Cerebellar cortex (tissue), 1 donor: ENCODE data around the gene PTGIS.
"Not testable (repeated sequence)": the region's sequence is repeated elsewhere in the genome, so short reads cannot be mapped to it uniquely, and the experiment has no call there.

ENCODE experiments used
- DNase-seq: peaks from one replicate; pipeline ENCODE4 v3.0.0-alpha.2; 2015; ENCODE audit warnings: low spot score

PTGIS gene

DNA sequence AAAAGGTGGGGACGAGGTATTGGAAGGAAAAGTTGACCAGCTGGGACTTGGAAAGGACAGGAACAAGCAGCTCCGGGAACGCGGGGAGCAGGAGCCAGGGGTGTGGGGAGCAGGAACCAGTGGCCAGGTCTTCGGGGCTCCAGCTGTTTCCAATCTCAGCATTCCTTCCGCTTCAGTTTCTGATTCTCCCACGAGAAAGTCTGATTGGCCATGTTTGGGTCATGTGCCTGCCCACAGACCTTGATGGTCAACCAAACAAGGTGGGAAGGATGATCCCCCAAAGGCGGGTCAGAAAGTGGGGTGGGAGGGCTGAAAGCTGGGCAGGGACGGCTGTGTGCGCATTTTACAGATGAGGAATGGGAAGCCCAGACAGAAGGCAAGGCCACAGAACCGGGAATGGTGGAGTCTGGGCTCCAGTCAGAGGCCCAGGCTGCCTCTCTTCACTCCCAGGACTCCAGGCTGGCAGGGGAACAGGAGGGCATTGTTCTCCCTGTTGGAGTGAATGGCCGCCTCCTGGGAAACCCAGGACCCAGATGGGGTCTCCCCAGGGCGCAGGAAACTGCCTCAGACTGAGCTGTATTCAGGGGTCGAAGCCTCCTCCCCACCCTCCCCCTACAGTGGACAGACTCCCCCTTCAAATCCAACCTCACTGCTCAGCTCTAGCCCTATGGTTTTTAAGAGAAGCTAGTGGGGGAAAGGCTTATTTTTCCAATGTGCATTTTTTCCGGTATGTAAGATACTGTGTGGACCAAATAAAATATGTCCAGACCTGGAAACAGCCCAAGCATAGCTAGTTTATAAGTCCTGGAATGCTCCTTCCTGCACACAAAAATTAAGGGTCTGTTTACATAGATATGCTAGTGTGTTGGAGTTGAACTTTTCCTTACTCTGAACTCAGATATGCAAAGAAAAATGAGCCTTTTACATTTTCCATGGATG is 12.2 kb upstream of the PTGIS start:
- no peak for DNase-seq

DNA sequence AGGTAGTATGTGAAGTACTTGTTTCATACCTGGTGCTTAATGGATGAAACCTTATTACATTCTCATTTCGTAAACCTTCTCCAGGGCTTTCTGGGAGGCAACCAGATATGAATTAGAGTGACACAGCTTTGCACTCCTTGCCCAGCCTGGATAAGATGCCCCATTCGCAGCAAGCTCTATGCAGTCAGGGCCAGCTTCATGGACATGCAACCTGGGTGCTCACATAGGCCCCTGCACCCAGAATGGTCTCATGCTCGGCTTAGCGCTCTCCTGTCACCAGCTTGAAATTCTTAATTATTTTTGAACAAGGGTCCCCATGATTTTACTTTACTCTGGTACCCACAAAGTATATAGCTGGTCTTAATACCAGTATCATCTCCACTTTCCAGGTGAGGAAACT is 11.3 kb upstream of the PTGIS start:
- no peak for DNase-seq

DNA sequence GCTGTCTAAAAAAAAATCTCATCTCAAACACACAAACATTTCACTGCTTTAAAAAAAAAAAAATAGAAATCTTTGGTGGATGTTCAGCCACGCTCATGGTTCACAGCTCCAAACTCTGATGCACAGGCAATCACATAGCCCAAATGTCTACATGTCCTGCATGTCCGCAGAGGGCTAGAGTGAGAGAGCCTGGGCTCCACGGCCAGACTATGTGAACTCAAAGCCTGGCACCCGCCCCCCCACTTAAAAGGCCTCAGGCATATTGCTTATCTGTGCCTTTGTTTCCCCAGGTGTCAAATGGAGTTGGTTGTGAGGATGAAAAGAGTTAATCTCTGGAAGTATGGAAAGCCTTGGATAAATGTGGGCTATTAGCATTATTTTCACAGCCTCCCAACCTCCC is 10.5 kb upstream of the PTGIS start:
- DNase-seq, result no peak

DNA sequence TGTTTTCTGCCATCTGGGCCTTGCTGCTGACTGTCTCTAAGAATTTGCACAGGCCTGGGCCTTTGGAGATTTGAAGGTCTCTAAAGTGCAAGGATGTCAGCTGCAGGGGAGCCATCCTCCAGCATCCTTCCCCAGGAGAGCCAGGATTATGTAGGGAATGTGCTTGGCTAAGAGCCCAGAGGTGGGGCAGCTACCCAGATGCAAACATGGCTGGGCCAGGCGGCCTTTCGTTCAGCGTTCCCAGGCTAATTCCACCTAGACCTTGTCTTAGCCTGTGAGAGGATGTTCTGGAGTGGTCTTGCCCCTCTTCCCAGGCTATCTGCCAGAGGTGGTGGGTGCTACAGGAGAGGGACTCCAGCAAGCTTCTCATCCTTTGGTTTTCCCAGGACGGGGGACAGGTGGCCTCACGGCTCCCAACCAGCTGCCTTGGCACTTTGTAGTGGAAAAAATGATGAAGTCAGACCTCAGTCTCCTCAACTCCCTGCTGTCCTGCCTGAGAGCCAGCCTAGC is 7.7 kb upstream of the PTGIS start:
- peak; percentile 18 for DNase-seq

DNA sequence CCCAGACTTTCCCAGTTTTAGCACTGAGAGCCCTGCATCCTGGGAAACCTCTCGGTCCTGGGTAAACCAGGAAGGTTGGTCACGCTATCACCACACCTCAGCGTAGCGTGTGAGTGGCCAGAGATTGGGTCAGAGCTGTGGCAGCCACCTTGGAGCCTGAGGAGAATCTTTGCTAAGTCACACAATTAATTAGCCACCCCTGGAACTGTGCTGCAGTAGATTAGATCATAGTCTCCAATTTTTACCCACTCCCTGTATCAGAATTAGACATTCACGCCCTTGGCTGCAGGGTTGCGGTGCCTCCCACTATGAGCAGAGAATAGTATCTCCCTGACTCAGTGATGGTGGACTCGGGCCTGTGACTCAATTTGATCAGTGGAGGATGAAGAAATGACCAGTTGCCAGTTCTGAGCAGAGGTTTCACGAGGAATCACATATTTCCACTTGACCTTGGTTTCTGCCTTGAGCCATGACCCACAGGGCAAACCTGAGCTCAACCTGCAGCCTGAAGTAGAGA is 6.0 kb upstream of the PTGIS start:
- DNase-seq, result no peak

DNA sequence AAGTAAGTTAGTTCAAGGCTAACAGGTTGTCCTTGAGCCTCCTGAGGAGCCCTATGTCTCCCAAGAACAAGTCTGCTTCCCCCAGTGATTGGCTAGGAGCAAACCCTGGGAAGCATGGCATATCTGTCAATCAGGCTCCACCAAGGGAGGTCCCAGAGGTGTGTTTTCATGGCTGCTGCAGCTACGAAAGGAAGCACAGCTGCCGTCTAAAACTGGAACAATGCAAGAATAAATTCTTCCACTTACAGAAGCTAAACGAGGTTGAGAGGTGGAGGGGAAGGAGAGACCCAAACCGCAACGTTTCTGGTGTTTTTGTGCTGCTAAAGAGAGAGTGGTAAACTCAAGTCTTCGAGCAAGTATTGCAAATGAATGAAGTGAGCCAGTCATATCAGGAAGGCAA is 4.9 kb upstream of the PTGIS start:
- peak; percentile 21 for DNase-seq

DNA sequence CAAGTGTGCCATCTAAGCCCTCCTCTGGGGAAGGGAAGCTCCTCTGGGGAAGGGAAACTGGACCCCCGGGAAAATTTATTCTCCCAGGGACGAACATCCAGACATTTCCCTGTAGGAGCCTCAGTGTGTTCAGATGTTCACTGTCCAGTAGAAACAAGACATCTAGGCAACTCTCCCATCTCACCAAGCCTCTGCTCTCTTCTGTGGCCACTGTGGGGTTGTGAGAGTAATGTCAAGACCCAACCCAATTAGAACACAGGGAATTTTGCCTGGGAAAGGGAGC is 3.6 kb upstream of the PTGIS start:
- no peak for DNase-seq

DNA sequence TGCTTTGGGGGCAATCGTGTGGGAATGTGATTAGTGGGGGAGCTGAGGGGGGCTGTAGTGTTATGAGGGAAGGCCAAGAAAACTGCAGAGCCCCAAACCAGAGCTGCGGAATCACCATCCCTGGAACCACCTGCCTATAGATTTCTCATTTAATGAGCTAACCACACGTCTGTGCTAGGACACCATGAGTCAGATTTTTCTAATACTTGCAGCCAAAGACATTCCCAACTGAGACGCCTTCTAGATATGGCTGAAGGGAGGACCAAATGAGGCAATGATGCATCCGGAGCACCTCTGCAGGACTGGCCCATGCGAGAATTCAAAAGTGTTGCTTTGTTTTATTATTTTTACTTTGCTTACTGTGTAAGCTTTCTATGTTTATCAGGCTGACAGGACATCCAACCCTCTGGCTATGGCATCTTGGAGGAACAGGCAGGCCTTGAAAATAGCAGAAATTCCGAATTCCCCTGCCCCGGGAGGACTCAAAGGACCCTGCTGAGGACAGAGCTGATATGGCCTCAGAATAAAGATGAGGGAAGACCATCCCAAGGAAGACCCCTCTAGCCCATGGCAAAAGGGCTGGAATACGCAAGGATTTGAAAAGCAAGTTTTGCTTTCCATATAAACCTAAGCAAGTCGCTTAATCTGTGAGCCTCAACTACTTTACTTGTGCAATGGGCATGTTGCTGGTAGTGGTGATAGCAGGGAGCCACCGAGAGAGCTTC is 3.1 kb upstream of the PTGIS start:
- DNase-seq, result no peak

DNA sequence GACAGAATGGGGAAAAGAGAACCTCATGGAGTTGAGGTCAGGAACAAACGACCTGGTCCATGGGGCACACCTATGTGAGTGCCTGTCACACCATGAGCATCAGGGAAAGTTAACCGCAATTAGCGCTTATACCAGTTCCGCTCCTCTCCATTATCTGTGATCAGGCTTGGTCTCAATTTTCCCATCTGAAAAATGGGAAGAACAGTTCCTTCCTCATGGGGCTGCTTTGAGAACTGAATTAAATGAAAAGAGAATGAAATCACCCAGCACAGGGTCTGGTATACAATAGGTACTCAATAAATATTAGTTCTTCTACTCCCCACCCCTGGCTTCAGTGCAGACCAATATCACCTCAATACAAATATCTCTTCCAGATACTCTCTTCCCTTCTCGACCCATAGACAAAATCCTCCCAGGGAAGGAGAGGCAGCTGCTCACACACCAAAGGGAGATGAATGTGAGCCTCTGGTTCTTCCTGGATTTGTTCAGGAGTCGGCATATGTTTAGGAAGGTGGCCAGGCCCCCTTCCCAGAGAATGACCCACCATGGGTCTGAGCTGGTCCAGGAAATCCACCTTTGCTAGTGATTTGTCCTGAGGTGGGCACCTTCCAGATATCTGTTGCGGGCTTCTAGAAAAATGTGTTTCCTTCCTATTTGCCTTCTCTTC is 2.4 kb upstream of the PTGIS start:
- no peak for DNase-seq

DNA sequence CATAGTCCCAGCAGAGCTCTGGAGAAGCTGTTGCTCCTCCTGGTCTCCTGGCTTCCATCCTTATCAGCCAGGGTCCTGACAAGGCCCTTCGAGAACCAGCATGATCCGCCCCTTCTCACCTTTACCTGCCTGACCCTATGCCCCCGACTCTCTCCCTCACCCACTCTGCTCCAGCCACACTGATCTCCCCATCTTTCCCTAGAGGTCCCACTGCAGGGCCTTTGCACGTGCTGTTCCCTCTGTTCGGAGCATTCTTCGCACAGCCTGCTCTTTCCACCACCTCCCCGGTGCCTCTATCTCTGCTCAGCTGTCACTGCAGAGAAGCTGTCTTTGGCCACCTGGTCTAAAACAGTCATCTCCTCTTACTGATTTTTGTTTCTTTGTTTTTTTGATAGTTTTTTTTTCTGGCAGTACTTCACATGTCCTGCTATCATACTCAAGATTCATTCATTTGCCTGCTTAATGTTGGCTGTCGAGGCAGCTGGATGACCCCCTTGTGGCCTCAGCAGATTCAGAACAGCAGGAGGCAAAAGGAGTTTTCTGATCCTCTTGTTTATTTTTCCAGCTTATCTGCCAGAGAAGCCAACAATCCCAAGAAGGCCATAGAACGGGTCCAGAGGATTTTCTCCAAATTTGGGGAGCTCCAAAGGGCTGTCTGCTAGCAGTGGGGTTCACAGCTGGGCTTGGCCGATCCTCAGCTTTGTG is 1.6 kb upstream of the PTGIS start:
- DNase-seq, result no peak

DNA sequence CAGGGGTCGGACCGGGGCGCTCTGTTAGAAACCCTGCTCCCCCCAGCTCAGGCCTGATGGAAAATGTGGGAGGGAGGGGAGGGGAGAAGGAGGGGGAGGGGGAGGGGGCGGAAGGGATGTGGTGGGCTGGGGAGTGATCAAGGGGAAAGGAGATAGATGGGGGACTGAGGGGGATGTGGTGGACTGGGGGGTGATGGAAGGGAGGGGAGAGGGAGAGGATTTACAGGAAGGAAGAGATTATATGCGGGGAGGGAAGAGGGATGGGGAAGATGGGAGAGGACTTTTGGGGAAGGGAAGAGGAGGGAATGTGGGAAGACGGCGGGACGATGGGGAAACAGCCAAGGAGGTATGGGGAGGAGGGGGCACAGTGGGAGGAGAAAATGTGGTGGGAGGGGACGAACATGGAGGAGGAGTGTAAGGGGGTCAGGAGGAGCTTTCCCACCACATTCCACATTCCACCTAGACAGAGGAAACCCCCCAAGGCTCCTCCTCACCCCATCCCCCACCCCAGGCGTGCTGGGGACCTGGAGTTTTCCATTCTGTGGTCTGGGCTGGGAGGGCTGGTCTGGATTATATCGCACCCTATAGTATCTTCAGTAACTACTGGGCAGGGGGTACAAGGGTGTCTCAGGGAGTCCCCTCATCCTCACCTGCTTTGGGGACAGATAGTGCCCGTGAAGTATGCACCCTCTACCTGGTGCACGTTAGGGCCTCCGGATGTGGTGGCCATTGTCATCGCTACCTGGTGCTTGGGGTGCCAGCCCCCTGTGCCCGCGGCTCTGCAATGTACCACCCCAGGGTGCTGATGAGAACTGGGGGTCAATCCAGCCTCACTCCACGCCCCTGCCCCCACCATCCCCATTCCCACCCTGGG is 578 bp upstream of the PTGIS start:
- peak; percentile 66 for DNase-seq

DNA sequence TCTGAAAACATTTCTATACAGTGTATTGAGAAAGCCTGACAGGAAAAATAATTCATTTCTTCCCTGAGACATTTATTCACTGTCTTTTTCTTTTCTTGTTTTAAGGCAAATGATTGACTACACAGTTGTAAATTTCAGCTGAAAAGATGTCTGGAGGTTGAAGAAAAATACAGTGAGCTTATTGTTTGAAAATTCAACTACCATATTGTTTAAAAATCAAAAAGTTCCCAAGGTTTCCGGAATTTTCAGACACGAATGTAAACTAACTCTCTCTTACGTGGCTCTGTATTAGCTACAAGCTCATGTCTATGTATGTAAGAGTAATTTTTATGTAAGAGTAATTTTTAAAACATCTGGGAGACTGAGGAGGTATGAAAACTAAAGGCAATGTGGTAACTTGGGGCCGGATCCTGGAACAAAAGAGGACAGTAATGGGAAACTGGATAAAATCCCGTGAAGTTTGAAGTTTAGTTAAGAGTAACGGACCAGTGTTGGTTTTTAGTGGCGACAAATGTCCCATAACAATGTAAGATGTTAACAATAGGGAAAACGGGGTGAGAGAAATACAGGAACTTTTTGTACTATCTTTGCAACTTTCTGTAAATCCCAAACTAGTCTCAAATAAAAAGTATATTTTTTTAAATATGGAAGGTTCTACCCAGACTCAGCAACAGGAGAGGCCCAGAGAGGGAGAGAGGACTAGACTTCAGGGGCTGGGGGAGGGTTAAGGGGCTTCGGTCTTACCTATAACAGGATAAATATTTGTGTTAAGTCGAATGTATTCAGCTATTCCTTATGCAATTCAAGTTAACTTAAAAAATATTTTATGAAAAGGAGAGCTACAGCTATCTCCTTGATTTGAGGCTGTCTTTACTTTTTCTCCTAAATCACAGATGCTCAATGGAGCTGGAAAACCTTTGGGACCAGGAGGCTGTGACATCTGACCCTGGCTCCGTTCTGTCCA is 1.3 kb downstream of the PTGIS start:
- no peak for DNase-seq

DNA sequence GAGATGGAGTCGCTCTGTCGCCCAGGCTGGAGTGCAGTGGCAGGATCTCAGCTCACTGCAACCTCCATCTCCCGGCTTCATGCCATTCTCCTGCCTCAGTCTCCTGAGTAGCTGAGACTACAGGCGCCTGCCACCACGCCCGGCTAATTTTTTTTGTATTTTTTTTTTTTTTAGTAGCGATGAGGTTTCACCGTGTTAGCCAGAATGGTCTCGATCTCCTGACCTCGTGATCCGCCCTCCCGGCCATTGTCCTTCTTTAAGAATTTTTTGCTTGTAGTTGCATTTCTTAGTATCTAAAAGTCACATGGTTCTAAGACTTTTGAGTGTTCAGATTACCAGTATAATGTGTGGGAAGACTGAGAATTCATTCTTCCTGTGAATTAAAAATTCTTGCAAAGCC is 2.9 kb downstream of the PTGIS start:
- DNase-seq, result not testable (repeated sequence)

DNA sequence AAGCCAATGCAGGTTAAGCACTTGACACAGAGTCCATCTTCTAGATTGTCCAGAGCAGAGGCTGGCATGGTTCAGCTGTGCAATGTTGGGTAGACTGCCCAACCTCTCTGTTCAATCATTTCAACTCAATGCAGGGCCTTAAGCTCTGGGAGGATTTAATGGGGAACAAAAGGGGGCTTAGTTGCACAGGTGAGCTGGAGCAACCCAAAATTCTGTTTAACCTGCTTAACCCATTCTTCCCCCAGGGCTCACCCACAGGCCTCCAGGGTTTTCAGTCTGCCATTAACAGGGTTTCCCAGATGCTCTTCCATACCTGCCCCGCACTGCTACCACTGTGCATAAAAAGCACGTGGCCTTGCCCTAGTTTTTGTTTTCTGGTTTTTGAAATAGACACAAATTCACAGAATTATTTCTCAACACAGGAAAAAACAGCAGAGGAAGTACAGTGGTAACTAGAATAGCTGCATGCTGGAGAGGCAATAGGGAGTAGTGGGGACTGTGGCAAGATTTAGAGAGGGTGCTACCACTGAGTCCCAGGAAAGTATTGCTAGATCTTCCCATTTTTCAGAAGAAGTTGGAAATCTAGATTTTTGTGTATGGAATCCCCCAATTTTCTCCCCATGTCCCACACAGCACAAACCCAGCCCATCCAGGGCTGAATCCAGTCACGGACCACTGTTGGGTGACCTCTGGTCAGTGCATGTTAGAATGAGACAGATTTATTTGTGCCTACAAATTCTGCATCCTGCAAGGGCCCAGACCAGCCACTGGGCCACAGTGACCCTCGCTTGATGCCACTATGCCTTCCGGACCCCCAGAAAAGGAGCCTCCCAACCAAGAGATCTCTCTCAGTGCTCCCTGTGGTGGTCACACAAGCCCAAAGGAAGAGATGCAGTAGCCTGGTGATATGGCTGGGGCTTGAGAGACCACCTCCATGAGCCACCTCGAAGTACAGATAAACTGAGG is 4.6 kb downstream of the PTGIS start:
- DNase-seq, result no peak

DNA sequence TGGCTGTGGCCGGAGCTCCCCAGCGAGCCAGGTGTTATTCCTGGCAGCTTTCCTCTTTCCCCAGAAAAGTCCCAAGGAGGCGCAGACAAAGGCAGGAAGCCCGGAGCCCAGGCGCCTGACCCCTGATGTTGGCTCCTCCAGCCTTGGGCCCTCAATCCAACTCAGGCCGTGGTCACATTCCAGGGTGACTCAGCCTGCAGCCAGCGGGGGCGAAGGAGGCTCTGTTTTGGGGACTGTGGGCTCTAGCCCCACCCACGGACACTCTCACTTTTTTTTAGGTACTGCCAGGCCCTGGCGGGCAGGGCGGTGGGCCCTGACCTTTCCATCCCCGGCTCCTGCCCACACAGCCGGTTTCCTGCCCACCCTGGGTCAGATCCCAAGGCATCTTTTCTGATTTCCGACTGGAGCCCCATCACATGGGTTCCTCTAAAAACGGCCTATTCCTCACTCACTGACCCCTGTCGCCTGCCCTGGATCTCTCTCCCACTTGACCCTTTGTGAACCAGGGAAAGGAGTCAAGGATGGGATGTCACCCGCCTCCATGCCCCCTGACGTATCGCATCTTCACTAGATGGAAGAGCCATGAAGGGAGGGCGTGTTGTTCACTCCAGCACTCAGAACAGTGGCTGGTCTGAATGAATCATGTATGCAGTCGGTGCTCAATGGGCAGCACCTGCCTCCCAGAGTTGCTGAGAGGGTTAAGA is 5.5 kb downstream of the PTGIS start:
- no peak for DNase-seq

DNA sequence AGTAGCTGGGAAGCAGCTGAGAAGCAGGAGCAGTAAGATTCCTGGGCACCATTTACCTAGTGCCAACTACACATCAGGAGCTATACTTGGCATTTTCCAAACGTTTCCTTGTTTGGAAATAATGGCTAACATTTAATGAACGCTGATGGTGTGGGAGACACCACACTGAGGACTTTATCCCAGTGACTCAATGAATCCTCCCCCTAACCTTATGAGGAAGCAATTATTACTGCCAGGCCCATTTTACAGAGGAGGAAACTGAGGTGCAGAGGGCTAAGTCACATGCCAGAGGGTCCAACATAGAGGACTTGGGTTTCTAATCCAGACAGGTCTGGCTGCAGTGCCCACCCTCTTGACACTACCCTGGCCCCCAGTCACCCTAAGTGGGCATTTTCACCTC is 6.1 kb downstream of the PTGIS start:
- no peak for DNase-seq

DNA sequence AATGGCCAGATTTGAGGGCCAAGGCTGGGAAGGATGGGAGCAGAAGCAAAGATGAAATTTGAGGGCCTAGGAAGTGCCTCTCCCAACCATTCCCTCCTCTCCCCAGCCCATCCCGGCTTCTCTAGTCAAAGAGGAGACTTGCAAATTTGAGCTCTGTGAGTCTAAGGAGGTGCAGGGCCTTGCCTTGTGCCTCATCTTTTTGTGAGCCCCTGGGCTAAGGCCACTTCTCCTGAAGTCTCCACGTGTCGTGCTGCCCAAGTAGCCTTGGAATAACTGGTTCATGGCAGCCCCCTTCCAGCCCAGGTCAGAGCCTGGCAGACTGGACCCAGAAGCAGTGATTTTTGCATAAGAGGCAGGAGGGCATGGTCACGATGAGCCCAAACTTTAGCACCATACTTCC is 6.7 kb downstream of the PTGIS start:
- no peak for DNase-seq

DNA sequence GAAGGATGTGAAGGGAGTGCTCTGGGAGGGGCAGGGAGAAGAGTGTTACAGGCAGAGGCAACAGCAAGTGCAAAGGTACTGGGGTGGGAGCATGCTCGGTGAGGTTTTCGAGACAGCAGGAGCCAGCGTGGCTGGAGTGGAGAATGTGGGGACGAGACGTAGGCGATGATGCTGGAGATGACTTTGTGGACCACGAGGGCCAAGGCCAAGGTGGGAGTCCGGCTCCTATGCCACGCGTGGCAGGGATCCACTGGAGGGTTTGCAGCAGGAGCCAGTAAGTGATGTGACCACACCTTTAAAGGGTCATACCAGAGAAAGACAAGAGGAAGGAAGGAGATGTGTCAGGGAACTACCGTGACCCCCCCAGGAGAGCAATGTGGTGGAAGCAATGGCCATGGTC is 7.3 kb downstream of the PTGIS start:
- DNase-seq, result no peak
